HG03565 (cell line): Measurements from ENCODE around the gene CNPY1.
"Not testable (repeated sequence)": the region's sequence is repeated elsewhere in the genome, so short reads cannot be mapped to it uniquely, and the experiment has no call there.

ENCODE experiments used
- ATAC-seq: cut with Tn5 transposase; IDR thresholded peaks from one replicate; pipeline ENCODE4 v1.9.1; 2021; ENCODE audit warnings: mild to moderate bottlenecking, moderate library complexity; ENCODE audit not compliant: unreplicated experiment

Gene CNPY1

DNA sequence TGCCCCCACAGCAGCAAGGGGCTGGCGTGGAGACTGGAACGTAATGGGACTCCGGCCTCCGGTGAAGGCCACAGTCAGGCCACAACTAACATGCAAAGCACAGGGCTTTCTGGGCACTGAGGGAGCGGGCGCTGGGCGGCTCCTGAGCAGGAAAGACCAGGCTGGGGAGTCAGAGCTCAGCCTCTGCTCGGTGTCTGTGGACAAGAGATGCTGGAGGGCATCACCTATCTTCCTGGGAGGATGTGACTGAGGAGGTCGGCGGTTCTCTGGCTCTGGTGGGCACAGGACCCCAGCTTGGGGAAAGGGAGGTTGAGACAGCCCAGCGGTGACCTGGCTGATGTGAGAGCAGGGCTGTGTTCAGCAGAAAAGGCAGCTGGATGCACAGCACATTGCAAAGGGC is 11.7 kb downstream of the CNPY1 start:
- ATAC-seq, result no peak

DNA sequence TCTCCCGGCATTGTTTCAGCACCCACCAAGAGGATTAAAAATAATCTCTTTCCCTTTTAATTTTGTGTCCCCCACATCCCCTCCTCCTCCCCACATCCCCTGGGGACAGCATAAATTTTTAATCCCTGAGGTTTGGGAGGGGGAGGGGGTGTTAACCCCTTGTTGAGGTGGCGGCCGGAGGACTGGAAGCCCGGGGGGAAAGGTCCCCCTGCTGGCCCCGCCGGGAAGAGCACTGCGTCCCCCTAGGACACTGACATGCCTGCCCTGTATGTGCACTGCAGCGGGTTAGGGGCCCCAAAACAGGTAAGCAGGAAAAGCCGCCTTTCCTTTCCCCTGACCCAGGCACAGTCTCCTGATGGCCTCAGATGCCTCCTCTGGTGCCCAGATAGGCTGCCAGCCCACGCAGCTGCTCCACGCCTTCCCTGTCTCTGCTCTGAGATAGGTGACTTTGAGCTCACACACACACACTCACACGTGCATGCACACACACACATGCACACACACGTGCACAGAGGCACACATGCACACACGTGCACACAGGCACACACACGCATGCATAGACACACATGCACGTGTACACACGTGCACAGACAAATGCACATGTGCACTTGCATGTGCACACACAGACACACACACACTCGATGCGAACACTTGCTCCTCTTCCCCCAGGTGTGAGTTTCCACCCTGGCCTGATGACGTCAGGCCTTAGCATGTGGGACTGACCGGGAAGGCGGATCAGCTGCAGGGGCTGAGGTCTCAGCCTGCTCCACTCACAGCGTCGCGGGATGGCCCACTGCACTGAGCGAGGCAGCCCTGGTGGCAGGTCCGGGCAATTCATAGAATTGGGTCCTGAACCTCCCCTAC is 12.3 kb downstream of the CNPY1 start:
- no peak for ATAC-seq

DNA sequence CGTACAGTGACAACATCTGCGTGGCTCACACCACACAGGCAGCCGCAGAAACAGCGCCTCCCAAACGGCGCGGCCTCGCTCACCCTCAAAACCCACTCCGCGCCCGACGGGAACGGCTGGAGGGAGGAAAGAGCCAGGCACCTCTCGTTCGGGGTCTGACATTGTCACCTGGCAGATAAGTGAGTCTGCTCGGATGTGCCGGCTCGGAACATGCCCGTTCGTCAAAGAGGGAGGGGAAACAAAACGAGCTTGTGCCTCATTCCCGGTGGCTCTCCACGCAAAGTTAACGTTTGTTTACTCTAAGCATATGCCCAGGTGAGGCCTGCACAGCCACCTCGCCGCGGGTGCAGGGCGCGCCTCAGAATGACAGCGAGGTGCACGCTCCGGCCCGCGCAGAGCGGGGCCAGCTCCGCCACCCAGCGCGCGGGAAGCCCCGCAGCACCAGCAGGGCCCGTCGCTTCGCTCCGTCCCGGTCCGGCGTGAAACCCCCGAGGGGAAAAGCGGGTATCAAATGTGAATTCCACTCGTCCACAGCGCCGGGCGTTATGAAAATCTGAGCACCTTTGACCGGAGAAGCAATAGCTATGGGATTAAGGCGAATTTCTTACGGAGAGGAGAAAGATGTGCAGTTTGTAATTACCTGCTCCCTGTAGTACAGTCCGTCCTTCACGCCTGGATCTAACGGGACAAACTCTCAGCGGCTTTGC is 13.1 kb downstream of the CNPY1 start:
- no peak for ATAC-seq

DNA sequence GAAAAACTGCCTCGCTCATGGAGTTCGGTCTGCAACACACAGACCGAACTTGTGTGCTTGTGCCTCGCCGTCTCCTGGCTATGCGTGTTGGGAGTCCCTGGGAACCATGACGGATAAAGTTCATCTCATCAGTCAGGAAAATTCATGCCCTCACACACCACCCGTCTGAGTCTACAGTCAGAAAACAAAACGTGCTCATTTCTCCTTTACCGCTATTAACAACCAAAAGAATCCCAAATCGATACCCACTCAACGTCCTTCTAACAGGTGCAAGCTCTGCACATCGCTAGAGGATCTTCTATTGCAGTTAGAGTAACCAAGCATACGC is 13.6 kb downstream of the CNPY1 start:
- no peak for ATAC-seq

DNA sequence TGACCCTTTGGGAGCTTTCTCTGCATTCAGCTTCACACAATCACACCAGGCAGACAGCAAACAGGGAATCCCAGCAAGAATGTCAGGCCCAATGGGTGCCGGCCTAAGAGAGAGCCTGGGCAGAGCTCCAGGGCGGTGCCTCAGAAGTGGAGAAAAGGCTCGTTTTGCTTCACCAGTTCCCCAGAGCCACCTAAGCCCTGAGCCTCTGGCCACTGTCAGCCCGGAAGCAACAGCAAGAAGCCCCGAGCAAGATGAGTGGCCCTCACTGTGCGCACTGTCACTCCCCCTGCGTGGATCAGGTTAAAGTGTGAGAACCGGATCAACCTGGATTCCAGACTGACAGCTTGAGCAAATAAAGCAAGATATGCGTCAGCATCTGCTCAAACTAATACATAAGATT is 14.7 kb downstream of the CNPY1 start:
- ATAC-seq, result no peak

DNA sequence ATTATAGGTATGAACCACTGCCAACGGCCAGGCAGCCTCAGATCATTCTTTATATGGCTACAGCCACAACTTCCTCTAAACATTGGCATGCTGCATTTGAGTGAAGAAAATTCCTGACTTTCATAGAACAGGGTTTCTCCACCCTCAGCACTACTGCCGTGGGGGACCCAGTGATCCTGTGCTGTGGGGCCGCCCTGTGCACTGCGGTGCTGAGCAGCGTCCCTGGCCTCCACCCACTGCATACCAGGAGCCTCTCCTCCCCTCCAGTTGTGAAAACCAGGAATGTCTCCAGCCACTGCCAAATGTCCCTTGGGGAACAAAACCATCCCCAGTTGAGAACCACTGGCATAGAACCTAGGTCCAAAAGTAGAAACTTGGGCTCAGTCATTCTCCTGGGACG is 15.8 kb downstream of the CNPY1 start:
- ATAC-seq, result no peak

DNA sequence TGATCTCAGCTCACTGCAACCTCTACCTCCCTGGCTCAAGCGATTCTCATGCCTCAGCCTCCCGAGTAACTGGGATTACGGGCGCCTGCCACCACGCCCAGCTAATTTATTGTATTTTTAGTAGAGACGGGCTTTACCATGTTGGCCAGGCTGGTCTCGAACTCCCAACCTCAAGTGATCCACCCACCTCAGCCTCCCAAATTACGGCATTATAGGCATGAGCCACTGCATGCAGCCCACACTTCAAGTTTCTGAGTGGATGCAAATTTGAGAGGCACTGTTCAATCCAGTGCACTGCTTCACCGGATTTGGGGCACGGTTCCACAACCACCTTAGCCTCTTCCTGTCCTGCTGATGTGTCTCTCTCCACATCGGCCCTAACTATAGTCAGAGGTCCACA is 16.5 kb downstream of the CNPY1 start:
- no peak for ATAC-seq

DNA sequence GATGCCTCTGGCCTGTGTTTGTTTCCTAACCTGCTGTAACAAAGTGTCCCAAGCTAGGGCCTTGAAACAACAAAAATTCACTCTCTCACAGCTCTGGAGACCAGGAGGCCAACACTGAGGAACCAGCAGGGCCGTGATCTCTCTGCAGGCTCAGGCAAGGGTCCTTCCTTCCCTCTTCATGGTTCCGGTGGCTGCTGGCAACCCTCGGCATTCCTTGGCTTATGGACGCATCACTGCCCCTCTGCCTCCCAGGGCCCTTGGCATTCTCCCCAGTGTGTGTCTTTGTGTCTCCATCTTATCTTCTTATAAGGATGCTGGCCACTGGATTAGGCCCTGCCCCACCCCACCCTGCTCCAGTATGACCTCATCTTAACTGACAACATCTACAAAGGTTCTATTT is 17.0 kb downstream of the CNPY1 start:
- ATAC-seq, result no peak

DNA sequence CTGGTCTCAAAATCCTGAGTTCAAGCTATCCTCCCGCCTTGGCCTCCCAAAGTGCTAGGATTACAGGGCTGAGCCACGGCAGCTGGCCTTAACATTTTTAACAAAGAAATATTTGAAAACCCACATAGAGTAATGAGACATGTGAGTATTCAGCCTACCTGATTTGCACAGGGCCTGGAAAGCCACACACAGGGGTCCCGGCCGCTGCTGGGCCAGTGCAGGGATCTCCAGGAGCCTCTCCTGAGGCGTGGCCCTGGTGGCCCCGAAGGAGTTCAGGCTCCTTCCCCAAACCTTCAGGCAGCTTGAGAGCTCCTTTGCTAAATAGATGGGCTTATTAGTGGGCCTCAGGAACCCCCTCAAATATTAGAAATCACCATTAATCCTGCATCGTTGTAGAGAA is 18.7 kb downstream of the CNPY1 start:
- ATAC-seq, result no peak

DNA sequence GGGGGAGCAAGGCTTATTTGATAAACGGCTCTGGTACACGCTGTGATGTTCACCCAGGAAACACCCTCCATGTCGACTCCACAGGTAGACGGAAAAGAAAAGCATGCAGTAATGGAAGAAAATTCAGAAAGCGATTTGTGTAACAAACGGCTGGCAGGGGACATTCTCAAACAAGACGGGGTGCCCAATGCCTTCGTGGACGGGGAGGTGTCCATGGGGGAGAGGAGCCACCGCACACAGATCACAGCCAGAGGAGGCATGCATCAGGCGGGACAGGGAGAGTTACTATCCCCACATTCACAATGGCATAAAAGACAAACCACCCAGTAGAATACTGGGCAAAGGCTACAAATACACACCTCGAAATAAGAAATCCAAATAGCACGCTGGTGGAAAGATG is 20.1 kb downstream of the CNPY1 start:
- no peak for ATAC-seq

DNA sequence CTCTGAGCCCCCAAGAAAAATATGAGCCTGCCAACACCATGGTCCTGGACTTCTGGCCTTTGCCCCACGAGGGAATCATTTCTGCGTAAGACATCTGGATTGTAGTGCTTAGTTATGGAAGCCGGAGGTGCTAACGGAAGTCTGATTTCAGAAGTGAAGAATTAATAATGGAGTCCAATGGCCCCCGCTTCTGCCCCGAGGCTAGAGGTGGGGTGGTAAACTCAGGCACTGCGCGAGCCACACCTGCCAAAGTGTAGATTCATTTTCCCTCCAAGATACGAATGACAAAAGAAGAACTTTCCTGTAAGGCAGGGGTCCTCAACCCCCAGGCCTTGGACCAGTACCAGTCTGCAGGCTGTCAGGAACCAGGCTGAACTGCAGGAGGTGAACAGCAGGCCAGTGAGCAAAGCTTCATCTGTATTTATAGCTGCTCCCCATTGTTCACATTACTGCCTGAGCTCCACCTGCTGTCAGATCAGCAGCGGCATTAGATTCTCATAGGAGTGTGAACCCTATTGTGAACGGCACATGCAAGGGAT is 22.3 kb downstream of the CNPY1 start:
- no peak for ATAC-seq

DNA sequence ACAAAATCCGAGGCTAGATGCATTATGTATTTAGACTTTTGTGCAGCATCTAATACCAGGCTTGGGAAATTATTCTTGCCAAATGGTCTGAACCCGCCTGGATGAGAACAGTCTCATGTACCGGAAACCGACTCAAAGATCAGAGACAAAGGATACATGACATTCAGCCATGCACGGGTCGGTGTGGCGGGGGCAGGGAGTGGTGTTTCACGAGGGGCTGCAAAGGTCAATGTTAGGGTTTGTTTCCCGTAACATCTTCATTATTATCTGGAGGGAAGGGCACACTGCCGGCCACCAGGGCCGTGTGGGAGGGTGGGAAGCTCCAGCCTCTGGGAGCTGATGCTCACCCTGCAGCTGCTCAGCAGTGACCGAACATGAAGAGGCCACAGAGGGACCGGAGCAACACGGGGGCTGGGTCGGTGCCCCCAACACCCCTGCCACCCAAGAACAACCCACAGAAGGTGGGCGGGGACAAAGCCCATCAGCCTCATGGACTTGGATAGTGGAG is 23.1 kb downstream of the CNPY1 start:
- no peak for ATAC-seq

DNA sequence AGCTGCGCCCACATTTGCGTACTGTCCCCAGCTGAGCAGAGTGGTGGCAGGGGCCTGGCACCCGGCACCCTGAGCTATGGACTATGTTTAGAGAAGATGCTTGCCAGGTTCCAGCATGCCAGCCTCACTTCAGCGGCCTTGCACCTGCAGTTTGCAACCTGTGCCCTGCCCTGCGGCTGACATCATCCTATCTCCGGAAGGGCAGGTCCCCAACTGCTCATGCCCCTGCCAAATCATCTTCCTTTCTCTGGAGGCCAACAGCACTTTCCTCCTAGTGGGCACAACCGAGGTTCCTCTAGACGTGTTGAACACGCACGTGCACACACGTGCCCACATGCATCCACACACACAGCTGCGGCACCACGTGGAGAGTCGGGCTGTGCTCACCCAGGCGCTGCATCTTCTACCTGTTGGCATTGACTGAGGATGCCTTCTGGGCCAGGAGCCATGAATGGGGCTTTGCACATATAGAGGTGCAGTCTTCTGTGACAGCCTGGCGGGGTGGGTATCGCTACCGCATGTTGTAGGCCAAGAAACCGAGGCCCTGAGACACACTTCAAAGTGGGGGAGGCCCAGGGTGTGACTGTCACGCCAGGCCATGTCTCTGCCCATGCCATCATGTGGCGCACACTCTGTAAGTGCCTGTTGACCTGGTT is 24.5 kb downstream of the CNPY1 start:
- ATAC-seq, result no peak

DNA sequence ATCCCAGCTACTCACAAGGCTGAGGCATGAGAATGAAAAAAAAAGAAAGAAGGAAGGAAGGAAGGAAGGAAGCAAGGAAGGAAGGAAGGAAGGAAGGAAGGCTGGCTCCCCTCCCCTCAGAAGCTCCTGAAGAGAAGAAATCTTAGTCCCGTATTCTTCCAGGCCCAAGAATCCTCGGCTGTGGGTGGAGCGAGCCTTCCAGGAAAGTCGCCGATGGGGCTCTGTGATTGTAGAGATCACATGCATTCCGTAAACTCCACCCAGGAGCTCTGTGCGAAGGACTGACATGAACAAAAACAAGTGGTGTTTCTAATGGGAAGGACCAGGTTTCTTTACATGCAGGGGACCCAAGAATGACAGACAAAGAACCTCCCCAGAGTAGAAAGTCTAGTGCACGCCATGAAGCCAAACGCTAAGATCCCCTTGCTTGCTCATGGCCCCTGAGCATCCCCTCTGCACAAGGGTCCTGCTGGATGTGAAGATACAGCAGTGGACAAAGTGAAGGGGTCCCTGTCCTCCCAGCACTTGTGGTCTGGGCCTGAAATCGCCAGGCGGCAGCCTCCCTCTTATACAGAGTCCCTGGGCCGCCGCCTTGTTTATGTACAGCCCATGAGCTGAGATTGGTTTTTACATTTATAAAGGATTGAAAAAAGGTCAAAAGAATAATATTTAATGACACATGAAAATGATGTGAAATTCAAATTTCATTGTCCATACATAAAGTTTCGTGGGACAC is 25.2 kb downstream of the CNPY1 start:
- ATAC-seq, result no peak

DNA sequence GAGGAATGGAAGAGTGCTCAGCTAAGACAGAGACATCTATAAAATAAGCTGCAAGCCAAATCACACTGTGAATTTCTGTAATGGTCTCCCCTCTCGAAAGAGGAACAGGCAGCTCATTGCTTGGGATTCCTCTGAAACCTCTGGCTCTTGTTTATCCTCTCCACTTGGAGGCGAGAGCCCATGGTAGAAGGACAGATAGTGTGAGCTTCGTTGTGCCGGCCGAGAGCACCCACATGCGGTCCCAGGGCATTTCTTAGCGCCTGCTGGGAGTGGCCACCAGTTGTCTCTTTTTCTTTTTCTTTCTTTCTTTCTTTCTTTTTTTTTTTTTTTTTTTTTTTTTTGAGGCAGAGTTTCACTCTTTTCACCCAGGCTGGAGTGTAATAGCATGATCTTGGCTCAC is 26.2 kb downstream of the CNPY1 start:
- no peak for ATAC-seq

DNA sequence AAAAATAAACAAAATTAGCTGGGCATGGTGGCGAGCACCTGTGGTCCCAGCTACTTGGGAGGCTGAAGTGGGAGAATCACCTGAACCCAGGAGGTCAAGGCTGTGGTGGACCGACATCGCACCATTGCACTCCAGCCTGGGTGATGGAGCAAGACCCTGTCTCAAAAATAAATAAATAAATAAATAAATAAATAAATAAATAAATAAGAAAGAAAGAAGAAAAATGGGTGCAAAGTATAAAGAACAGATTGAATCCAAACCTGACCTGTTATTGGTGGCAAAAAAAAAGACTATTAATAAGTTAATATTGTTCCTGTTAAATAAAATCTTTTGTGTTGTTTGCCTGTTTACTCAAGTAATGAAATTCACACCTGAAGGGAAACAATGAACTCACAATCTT is 27.0 kb downstream of the CNPY1 start:
- ATAC-seq, result not testable (repeated sequence)

DNA sequence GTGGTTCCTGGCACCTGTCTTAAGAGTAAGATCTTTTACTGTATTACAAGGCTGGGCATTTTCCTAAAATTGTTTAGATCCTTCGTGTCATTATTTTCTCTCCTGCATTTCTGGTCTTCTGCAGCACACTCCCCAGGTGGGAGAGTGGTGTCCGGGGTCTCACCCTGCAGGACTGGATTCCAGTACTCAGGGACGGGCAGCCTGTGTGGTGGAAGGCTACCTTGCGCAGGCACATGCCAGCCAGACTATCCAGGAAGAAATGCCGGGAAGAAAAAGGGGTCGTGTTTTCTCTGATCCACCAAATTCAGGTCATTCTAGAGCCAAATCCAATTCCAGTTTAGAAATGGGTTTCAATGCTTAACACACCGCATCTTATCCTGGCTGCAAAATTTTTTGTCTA is 27.7 kb downstream of the CNPY1 start:
- ATAC-seq, result no peak

DNA sequence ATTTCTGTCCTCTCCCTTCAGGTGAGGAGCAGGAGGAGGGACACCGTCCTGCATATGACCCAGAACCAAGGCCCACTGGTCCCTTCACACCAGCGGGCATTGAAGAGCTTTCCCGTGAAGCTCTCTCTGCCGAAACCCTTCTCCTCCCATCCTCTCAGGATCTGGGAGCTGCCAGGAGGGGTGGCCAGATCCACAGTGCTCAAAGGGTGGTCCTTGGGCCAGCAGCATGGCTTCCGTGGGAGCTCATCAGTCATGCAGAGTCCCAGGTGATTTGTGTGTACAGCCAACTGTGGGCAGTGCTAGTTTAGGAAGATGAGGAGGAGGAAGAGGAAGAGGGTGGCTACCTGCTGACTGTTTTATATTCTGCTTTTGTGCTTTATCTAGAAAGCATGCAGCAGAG is 28.4 kb downstream of the CNPY1 start:
- ATAC-seq, result no peak

DNA sequence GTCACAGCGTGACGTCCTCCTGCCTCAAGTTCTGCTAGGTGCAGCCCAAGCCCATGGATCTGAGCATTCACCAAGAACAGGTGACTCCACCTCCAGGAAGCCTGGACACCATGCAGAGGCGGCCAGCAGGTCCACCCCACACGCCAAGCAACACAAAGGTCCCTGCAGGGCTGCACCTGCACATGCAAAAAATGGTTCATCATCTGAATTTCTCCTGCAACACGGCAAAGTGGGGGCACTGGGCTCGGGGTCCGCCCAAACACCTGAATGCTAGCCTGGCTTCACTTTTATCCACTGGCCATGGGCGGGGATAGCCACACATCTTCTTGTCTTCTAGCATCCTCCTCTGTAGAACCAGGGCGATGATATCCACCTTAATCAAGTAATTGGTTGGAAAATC is 28.9 kb downstream of the CNPY1 start:
- ATAC-seq, result no peak

DNA sequence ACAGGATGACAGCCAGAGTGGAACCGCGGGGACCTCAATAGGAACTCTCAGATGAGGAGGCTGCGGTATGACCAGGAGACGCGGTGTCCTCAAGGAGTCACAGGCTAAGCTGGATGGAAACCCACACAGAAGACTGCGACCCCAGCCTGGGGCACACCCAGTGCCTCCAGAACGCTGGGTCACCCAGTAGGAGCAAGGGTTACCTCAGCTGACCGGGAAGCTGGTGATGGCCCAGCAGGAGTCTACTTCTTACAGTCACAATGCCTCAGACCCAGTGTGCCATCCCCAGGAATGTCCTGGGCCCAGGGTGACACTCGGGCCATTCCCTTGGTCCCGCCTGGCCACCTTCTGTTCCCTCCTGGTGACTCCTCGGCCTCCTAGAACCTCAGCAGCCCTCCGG is 29.9 kb downstream of the CNPY1 start:
- ATAC-seq, result no peak

DNA sequence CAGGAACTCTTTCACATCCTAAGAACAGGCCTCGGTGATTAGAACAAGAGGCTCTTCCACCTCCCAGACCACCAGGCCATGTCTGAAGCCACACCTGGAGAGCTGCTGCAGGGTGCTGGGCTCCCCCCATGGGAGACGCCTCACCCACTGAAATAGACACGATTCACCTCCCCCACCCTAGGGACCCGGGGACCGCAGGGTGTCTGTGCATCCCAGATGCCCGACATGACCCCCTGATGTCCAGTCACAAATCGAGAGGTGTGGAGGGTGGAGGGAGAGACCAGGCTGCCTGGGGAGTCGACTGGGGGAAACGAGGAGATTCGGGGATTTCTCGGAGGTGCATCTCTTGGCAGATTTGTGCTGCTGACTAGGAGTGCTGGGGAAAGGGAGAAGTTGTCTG is 31.0 kb downstream of the CNPY1 start:
- ATAC-seq, result no peak
